A204.1 (cell line): ENCODE measurements around the gene ILDR2.

Experiments used
- FAIRE-seq: peaks from 2 replicates; lab custom pipeline; 2012; peaks lifted over from hg19 to GRCh38; lab: Jason Lieb, UNC

ILDR2 gene

GRCh38 chr1:166924823-166925541 is 50.4 kb downstream of the ILDR2 start:
- FAIRE-seq = no peak

GRCh38 chr1:166920561-166921475 is 54.5 kb downstream of the ILDR2 start:
- FAIRE-seq = no peak

- FAIRE-seq = no peak
Observed at GRCh38 chr1:166918956-166919316, 56.4 kb downstream of the ILDR2 start.

- FAIRE-seq = no peak
Observed at GRCh38 chr1:166918088-166918955, 57.0 kb downstream of the ILDR2 start.

GRCh38 chr1:166915941-166916340 is 59.4 kb downstream of the ILDR2 start:
- FAIRE-seq = no peak

GRCh38 chr1:166915042-166915441 is 60.3 kb downstream of the ILDR2 start:
- no peak for FAIRE-seq

GRCh38 chr1:166914111-166914510 is 61.2 kb downstream of the ILDR2 start:
- FAIRE-seq = no peak

- no peak for FAIRE-seq
Observed at GRCh38 chr1:166911624-166912023, 63.7 kb downstream of the ILDR2 start.

- FAIRE-seq = peak; percentile 92
Observed at GRCh38 chr1:166910396-166910994, 64.8 kb downstream of the ILDR2 start.

GRCh38 chr1:166908942-166909341 is 66.4 kb downstream of the ILDR2 start:
- FAIRE-seq = no peak

GRCh38 chr1:166907763-166908162 is 67.6 kb downstream of the ILDR2 start:
- no peak for FAIRE-seq

- FAIRE-seq = no peak
Observed at GRCh38 chr1:166907051-166907450, 68.3 kb downstream of the ILDR2 start.

GRCh38 chr1:166906647-166907046 is 68.7 kb downstream of the ILDR2 start:
- no peak for FAIRE-seq

- no peak for FAIRE-seq
Observed at GRCh38 chr1:166905900-166906299, 69.4 kb downstream of the ILDR2 start.

- no peak for FAIRE-seq
Observed at GRCh38 chr1:166905136-166905535, 70.2 kb downstream of the ILDR2 start.

GRCh38 chr1:166903232-166903631 is 72.1 kb downstream of the ILDR2 start:
- FAIRE-seq = no peak

GRCh38 chr1:166902279-166902678 is 73.1 kb downstream of the ILDR2 start:
- FAIRE-seq = no peak

GRCh38 chr1:166900987-166901386 is 74.4 kb downstream of the ILDR2 start:
- FAIRE-seq = no peak

- no peak for FAIRE-seq
Observed at GRCh38 chr1:166899769-166900168, 75.6 kb downstream of the ILDR2 start.

GRCh38 chr1:166895766-166896165 is 79.6 kb downstream of the ILDR2 start:
- no peak for FAIRE-seq

GRCh38 chr1:166889776-166890175 is 85.6 kb downstream of the ILDR2 start:
- no peak for FAIRE-seq
